ENCODE data around the gene PARN. TPM values are rescaled to one million over a fixed set of nuclear protein-coding genes. Genes with fewer than 3 reads are reported as not detected.

The PARN gene
- total and polyA plus RNA-seq, 3 donors from 2014 or later = 43.5 to 67.2 (median 47.6) TPM

DNA sequence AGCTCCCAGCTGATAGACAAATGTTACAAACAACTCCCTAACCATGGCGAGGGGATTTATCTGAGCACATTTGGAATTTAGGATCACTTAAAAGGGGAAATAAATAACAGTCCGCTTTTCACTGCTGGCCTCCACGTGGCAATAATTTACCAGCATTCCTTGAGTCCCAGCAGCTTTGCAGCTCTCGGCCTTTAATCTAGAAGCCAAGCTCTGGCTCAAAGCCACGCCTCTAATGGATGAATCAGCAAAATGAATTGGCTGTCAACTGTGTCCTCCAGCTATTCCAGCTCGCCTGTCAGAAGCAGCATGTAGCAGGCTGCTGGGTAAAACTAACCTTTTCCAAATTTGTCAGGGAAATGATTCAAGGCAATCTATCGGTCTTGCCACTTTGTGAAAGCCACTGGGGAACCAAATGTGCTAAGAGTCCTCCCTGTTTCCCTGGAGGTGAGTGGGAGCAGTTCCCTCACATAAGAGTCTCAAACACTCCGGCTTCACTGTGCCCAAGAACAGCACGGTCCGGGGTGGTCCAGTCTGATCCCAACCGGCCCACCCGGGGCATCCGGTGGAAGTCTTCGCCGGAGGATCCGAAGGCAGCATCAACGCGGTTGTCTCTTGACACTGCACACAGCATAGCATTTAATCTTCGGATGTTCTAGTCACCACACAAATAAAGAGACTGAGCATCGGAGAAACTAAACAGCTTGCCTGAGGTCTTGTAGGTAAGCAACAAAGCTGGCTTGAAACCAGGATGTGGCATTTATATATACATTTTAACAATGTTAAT is 143.3 kb downstream of the PARN start:
- Histone ChIP-seq H3K9me3 (no peaks in the 10 kb centered on the region), H3K27me3 (no peaks in the 10 kb centered on the region), H3K4me1 (peaks cover 20% of the 10 kb centered on the region), H3K27ac (peak overlapping the region; percentile 23 to 64), H3K36me3 (ENCODE audit: low read depth, missing control alignments) (no peaks in the 10 kb centered on the region), H3K4me3 (no peak overlapping the region)
- DNase-seq = peak; percentile 92
- 32 to 34% methylated on average over 8 to 20 of the region's 20 CpGs for WGBS, 2 donors
- no peak for TF ChIP-seq POLR2A (IDR thresholded peaks at IDR 0.05)
- TF ChIP-seq, protein P1, sequence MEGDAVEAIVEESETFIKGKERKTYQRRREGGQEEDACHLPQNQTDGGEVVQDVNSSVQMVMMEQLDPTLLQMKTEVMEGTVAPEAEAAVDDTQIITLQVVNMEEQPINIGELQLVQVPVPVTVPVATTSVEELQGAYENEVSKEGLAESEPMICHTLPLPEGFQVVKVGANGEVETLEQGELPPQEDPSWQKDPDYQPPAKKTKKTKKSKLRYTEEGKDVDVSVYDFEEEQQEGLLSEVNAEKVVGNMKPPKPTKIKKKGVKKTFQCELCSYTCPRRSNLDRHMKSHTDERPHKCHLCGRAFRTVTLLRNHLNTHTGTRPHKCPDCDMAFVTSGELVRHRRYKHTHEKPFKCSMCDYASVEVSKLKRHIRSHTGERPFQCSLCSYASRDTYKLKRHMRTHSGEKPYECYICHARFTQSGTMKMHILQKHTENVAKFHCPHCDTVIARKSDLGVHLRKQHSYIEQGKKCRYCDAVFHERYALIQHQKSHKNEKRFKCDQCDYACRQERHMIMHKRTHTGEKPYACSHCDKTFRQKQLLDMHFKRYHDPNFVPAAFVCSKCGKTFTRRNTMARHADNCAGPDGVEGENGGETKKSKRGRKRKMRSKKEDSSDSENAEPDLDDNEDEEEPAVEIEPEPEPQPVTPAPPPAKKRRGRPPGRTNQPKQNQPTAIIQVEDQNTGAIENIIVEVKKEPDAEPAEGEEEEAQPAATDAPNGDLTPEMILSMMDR (IDR thresholded peaks at IDR 0.05) = no peak
- intact Hi-C loops (cut with DNase I; ENCODE audit: low total_unique reads) = no loop called here

DNA sequence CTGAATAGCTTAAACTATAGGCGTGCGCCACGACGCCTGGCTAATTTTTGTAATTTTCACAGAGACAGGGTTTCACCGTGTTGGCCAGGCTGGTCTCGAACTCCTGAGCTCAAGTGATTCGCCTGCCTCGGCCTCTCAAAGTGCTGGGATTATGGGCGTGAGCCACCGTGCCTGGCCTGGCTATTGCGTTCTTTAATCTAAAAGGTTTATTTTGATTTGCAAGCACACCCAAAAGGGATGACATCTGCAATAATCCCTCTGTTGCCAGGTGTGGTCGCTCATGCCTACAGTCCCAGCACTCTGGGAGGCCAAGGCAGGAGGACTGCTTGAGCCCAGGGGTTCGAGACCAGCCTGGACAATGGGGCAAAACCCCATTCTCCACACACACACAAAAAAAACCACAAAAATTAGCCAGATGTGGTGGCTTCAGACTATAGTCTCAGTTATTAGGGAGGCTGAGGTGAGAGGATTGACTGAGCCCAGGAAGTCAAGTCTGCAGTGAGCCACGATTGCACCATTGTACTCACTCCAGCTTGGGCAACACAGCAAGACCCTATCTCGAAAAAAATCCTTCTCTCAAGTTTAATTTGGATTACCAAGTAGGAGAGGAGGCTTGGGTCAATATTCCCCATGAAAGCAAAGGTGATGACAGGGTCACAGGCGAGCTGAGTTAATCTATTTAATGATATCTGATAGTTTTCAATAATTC is 144.1 kb downstream of the PARN start:
- intact Hi-C loops (cut with DNase I; ENCODE audit: low total_unique reads) = no loop called here
- no peaks in the 10 kb centered on the region for H3K9me3 ChIP-seq
- H3K4me1 ChIP-seq = peaks cover 20% of the 10 kb centered on the region
- TF ChIP-seq, protein P1 (IDR thresholded peaks at IDR 0.05) = no peak
- no peak for TF ChIP-seq POLR2A (IDR thresholded peaks at IDR 0.05)
- no peak overlapping the region for H3K4me3 ChIP-seq
- peak overlapping the region in 1 of 2 donors; percentile 64 for H3K27ac ChIP-seq
- WGBS, 2 donors = 92 to 93% methylated on average over 16 of the region's 16 CpGs
- DNase-seq = no peak
- H3K36me3 ChIP-seq (ENCODE audit: low read depth, missing control alignments) = no peaks in the 10 kb centered on the region
- H3K27me3 ChIP-seq = no peaks in the 10 kb centered on the region

DNA sequence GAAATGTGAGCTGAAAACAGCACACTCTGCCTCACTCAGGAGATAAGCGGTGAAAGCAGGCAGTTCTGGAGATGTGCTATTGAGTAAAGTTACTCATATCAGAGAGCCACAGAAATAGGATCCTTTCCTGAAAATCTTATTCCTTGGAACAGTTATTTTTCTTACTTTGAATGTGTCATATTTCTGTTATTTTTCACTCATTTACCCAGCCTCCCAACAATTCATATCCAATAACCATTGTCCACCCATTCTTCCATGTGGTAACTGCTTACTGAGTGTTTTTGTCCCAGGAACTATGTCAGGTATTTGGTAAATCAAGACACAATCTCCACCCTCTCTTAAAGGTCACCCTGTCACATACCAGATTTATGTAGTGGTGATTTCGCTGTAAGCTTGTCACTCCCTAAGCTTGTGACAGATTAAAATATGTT is 144.9 kb downstream of the PARN start:
- peak overlapping the region in 1 of 2 donors; percentile 61 for H3K27ac ChIP-seq
- intact Hi-C loops (cut with DNase I; ENCODE audit: low total_unique reads) = no loop called here
- peaks cover 20% of the 10 kb centered on the region for H3K4me1 ChIP-seq
- no peak for TF ChIP-seq POLR2A (IDR thresholded peaks at IDR 0.05)
- TF ChIP-seq, protein P1 (IDR thresholded peaks at IDR 0.05) = no peak
- H3K4me3 ChIP-seq = no peak overlapping the region
- DNase-seq = no peak
- no peaks in the 10 kb centered on the region for H3K27me3 ChIP-seq
- 54 to 72% methylated on average over 2 of the region's 2 CpGs for WGBS, 2 donors
- no peaks in the 10 kb centered on the region for H3K9me3 ChIP-seq
- no peaks in the 10 kb centered on the region for H3K36me3 ChIP-seq (ENCODE audit: low read depth, missing control alignments)

DNA sequence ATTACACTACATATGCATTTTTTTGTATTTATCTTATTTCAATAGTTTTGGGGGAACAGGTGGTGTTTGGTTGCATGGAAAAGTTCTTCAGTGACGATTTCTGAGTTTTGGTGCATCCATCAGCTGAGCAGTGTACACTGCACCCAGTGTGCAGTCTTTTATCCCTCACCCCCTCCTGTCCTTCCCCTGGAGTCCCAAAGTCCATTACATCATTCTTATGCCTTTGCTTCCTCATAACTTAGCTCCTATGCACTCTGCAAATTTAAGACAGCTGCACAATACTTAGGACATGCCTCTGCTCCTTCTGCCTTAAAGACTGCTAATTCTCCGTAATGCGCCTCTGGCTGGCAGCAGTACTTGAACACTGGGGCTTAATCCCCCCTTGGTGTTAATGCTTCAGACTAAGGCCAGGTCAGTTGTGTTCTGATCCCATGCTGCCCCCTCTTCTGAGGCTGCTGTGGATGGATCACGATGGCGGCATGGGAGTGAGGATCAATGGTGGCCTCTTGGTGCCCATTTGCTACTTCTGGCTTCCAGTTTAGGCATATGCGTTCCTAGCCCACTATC is 146.2 kb downstream of the PARN start:
- H3K36me3 ChIP-seq (ENCODE audit: low read depth, missing control alignments) = no peaks in the 10 kb centered on the region

More for the DNA sequence above, 146.2 kb downstream of the PARN start:
- WGBS, 2 donors = 91 to 95% methylated on average over 6 of the region's 6 CpGs
- Histone ChIP-seq H3K4me1 (peaks cover 20% of the 10 kb centered on the region), H3K27me3 (no peaks in the 10 kb centered on the region), H3K9me3 (no peaks in the 10 kb centered on the region), H3K27ac (no peak overlapping the region), H3K4me3 (no peak overlapping the region)
- no peak for TF ChIP-seq POLR2A (IDR thresholded peaks at IDR 0.05)
- TF ChIP-seq, protein P1 (IDR thresholded peaks at IDR 0.05) = no peak
- no peak for DNase-seq
- intact Hi-C loops (cut with DNase I; ENCODE audit: low total_unique reads) = no loop called here
